OCI-LY1 (cell line): ENCODE results near the gene PCNX2.

Experiments
- H2AFZ ChIP-seq: fragments of 200-600 bp; sonication (generic), shearing (Covaris generic); 2 replicates; pipeline ENCODE4 v1.6.0; 2014; ENCODE audit warnings: antibody characterized with exemption, mild to moderate bottlenecking, low read length
- H3F3A ChIP-seq: fragments of 200-600 bp; sonication (generic), shearing (Covaris generic); 2 replicates; pipeline ENCODE4 v1.6.0; 2014; ENCODE audit warnings: mild to moderate bottlenecking, antibody characterized with exemption, low read length, moderate library complexity; ENCODE audit not compliant: insufficient read depth
- H3K27ac ChIP-seq: fragments of 200-600 bp; sonication (generic); 2 replicates; pipeline ENCODE4 v1.5.1; 2014; ENCODE audit warnings: low read length, mixed run types, mild to moderate bottlenecking, low read depth; ENCODE audit not compliant: poor library complexity, severe bottlenecking
- H3K27me3 ChIP-seq: fragments of 200-600 bp; sonication (generic); 2 replicates; pipeline ENCODE4 v1.6.0; 2014; ENCODE audit warnings: antibody characterized with exemption, mild to moderate bottlenecking, low read length, moderate library complexity; ENCODE audit not compliant: insufficient read depth
- H3K36me3 ChIP-seq: fragments of 200-600 bp; sonication (generic); 2 replicates; pipeline ENCODE4 v1.6.1; 2014; ENCODE audit warnings: mild to moderate bottlenecking, antibody characterized with exemption, low read length, moderate library complexity, mixed read lengths; ENCODE audit not compliant: insufficient read depth
- H3K4me1 ChIP-seq: fragments of 200-600 bp; sonication (generic); 2 replicates; pipeline ENCODE4 v1.5.1; 2014; ENCODE audit warnings: mild to moderate bottlenecking, low read length, moderate library complexity; ENCODE audit not compliant: insufficient read depth, severe bottlenecking
- H3K4me2 ChIP-seq: fragments of 200-600 bp; sonication (generic), shearing (Covaris generic); 2 replicates; pipeline ENCODE4 v1.6.1; 2014; ENCODE audit warnings: low read length
- H3K4me3 ChIP-seq: fragments of 200-600 bp; sonication (generic); 2 replicates; pipeline ENCODE4 v1.5.1; 2014; ENCODE audit warnings: low read length, low read depth, mild to moderate bottlenecking, mixed read lengths; ENCODE audit not compliant: poor library complexity, severe bottlenecking
- H3K79me2 ChIP-seq: fragments of 200-600 bp; shearing (Covaris generic); 2 replicates; pipeline ENCODE4 v1.6.1; 2016; ENCODE audit warnings: mixed run types, low read length, mixed read lengths; ENCODE audit not compliant: insufficient read depth
- H3K9ac ChIP-seq: fragments of 200-600 bp; sonication (generic), shearing (Covaris generic); 2 replicates; pipeline ENCODE4 v1.6.1; 2014; ENCODE audit warnings: mild to moderate bottlenecking, low read length, mixed read lengths
- H3K9me2 ChIP-seq: fragments of 200-600 bp; sonication (generic), shearing (Covaris generic); 2 replicates; pipeline ENCODE4 v1.6.1; 2014; ENCODE audit warnings: low read depth, mild to moderate bottlenecking, low read length, mixed read lengths
- H3K9me3 ChIP-seq: fragments of 200-600 bp; shearing (Covaris generic); 2 replicates; pipeline ENCODE4 v1.6.1; 2014; ENCODE audit warnings: low read length, mixed read lengths
- H4K20me1 ChIP-seq: fragments of 200-600 bp; sonication (generic), shearing (Covaris generic); 2 replicates; pipeline ENCODE4 v1.6.0; 2016; ENCODE audit warnings: mild to moderate bottlenecking, low read length; ENCODE audit not compliant: insufficient read depth
- CTCF ChIP-seq: fragments of 200-600 bp; sonication (generic), shearing (Covaris generic); IDR thresholded peaks from 2 replicates; pipeline ENCODE4 v1.5.1; 2017; ENCODE audit warnings: mild to moderate bottlenecking, antibody characterized with exemption, low read length, moderate library complexity, mixed read lengths
- EZH2 ChIP-seq: fragments of 200-600 bp; sonication (generic), shearing (Covaris generic); IDR thresholded peaks from 2 replicates; pipeline ENCODE4 v1.8.0; 2017; ENCODE audit warnings: borderline replicate concordance, mixed run types, mild to moderate bottlenecking, antibody characterized with exemption, low read length, moderate library complexity, mixed read lengths

Gene PCNX2

GRCh38 chr1:233193741-233194140 is 101.8 kb downstream of the PCNX2 start:
- no peak overlapping the region for H2AFZ ChIP-seq
- H3K9ac ChIP-seq: no peak overlapping the region
- H3K27ac ChIP-seq: no peak overlapping the region
- no peaks in the 10 kb centered on the region for H4K20me1 ChIP-seq
- no peaks in the 10 kb centered on the region for H3K79me2 ChIP-seq
- H3K4me3 ChIP-seq: no peak overlapping the region
- H3K27me3 ChIP-seq: no peaks in the 10 kb centered on the region
- no peaks in the 10 kb centered on the region for H3K4me1 ChIP-seq
- H3F3A ChIP-seq: no peaks in the 10 kb centered on the region
- H3K36me3 ChIP-seq: no peaks in the 10 kb centered on the region
- TF ChIP-seq CTCF (no peak), EZH2 (no peak)
- H3K9me2 ChIP-seq: no peaks in the 10 kb centered on the region
- 0 out of 2 replicates have a peak, but pooled peaks cover 3% of the 10 kb centered on the region for H3K9me3 ChIP-seq
- no peak overlapping the region for H3K4me2 ChIP-seq

- Histone ChIP-seq H2AFZ (no peak overlapping the region), H3K9ac (no peak overlapping the region), H3K4me1 (no peaks in the 10 kb centered on the region), H3K79me2 (no peaks in the 10 kb centered on the region), H3K4me3 (no peak overlapping the region), H3K36me3 (no peaks in the 10 kb centered on the region), H4K20me1 (no peaks in the 10 kb centered on the region), H3K4me2 (no peak overlapping the region), H3K9me3 (no peaks in the 10 kb centered on the region), H3F3A (no peaks in the 10 kb centered on the region), H3K9me2 (no peaks in the 10 kb centered on the region), H3K27ac (no peak overlapping the region), H3K27me3 (no peaks in the 10 kb centered on the region)
- TF ChIP-seq CTCF (no peak), EZH2 (no peak)
These were observed 104.5 kb downstream of the PCNX2 start for GRCh38 chr1:233190987-233191386.

GRCh38 chr1:233189526-233189925 is 106.0 kb downstream of the PCNX2 start:
- Histone ChIP-seq H3F3A (no peaks in the 10 kb centered on the region), H3K27ac (no peak overlapping the region), H3K27me3 (no peaks in the 10 kb centered on the region), H3K4me2 (no peak overlapping the region), H3K9me3 (no peaks in the 10 kb centered on the region), H3K36me3 (no peaks in the 10 kb centered on the region), H3K4me3 (no peak overlapping the region), H4K20me1 (no peaks in the 10 kb centered on the region), H2AFZ (no peak overlapping the region), H3K9ac (no peak overlapping the region), H3K79me2 (no peaks in the 10 kb centered on the region), H3K4me1 (no peaks in the 10 kb centered on the region), H3K9me2 (no peaks in the 10 kb centered on the region)
- TF ChIP-seq CTCF: no peak
- no peak for TF ChIP-seq EZH2
